NCI-H2081 treated with DMSO at 0.1 percent for 48 hours (cell line): ENCODE measurements around the gene RBL2.

ENCODE experiments used
- DNase-seq: peaks from one replicate; lab custom pipeline; 2025; lab: John Stamatoyannopoulos, UW

RBL2 gene

GRCh38 chr16:53456625-53457024 lies 22.4 kb downstream of the RBL2 start:
- DNase-seq: no peak

GRCh38 chr16:53457670-53458069 lies 23.4 kb downstream of the RBL2 start:
- no peak for DNase-seq

GRCh38 chr16:53458635-53459034 lies 24.4 kb downstream of the RBL2 start:
- DNase-seq: no peak

- no peak for DNase-seq
These were observed 31.5 kb downstream of the RBL2 start for GRCh38 chr16:53465606-53466280.

- no peak for DNase-seq
These were observed 42.6 kb downstream of the RBL2 start for GRCh38 chr16:53476867-53477266.

GRCh38 chr16:53478965-53479364 lies 44.7 kb downstream of the RBL2 start:
- DNase-seq: no peak

- DNase-seq: no peak
These were observed 46.1 kb downstream of the RBL2 start for GRCh38 chr16:53480394-53480793.

GRCh38 chr16:53482123-53482522 lies 47.9 kb downstream of the RBL2 start:
- DNase-seq: no peak

GRCh38 chr16:53484542-53484941 lies 50.3 kb downstream of the RBL2 start:
- no peak for DNase-seq

- no peak for DNase-seq
These were observed 52.0 kb downstream of the RBL2 start for GRCh38 chr16:53486230-53486629.

GRCh38 chr16:53489755-53490154 lies 55.5 kb downstream of the RBL2 start:
- no peak for DNase-seq

GRCh38 chr16:53492503-53492902 lies 58.2 kb downstream of the RBL2 start:
- DNase-seq: no peak

- no peak for DNase-seq
These were observed 60.4 kb downstream of the RBL2 start for GRCh38 chr16:53494636-53495035.

- no peak for DNase-seq
These were observed 61.1 kb downstream of the RBL2 start for GRCh38 chr16:53495325-53495724.

GRCh38 chr16:53498984-53499383 lies 64.7 kb downstream of the RBL2 start:
- DNase-seq: no peak

GRCh38 chr16:53501216-53501859 lies 67.1 kb downstream of the RBL2 start:
- DNase-seq: no peak

GRCh38 chr16:53502331-53503269 lies 68.3 kb downstream of the RBL2 start, which contains the start of gene AKTIP:
AKTIP (minus strand) TSS chr16:53503209; CDS start chr16:53500259, 2,950 bp downstream.
- no peak for DNase-seq

GRCh38 chr16:53503270-53503923 lies 69.1 kb downstream of the RBL2 start:
- peak; percentile 96 for DNase-seq

- no peak for DNase-seq
These were observed 69.9 kb downstream of the RBL2 start for GRCh38 chr16:53503991-53504663.

- no peak for DNase-seq
These were observed 70.4 kb downstream of the RBL2 start for GRCh38 chr16:53504665-53505064.

GRCh38 chr16:53506254-53506653 lies 72.0 kb downstream of the RBL2 start:
- DNase-seq: no peak
